ENCODE data around the gene MED12L.
"Not testable (repeated sequence)": the region's sequence is repeated elsewhere in the genome, so short reads cannot be mapped to it uniquely, and the experiment has no call there.

MED12L gene

DNA sequence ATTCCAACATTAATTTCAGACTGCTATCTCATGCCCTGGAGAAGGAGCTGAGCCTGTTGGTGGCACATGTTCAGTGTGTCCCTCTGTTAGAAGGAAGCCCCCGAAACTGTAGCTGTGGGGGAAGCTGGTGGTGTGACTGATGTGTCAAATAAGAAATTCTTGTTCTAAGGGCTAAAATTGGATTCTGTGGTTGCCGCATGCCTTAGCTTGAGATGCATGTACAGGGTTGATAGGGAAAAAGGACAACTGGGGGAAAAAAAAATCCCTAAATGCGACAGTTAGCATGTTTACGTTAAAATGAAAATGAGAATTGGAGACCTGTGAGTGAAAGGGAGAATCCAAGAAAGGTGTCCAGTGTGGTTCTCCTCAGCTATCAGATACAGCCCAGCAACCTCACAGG is 58.6 kb downstream of the MED12L start:
- DNase-seq, result no peak

DNA sequence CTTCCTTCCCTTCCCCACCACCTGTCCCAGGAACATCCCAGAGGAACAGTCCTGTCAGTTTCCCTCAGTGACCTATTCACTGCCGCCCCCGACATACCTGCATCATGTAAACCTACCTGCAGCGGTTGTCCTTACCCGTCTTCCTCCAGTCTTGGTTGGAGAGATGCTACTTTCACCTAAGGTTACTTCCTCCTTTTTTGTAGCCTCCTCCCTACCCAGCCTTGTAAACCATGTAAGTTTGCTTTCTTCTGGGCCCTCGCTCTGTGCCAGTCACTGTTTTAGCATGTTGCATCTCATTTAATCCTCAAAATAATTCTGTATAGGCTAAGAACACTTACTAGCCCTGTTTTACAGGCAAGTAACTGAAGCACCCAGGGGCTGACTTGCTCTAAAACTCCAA is 59.3 kb downstream of the MED12L start:
- DNase-seq, result no peak

DNA sequence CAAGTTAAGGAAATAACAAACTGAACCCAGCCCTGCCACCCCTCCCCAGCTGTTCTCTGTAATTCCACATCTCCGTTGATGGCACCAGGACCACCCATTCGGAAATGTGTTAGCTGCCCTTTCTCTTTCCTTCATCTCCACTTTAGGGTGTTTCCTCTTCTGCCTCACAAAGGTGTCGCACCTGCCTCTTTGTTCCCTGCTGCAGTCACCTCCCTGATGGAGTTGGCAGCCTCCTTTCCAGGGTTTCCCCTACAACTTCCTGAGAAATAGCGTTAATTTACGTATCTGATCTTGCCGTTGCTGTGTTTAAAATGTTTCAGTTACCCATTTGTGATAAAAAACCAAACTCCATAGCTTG is 60.2 kb downstream of the MED12L start:
- no peak for DNase-seq

GRCh38 chr3:151146071-151146730 is 60.7 kb downstream of the MED12L start:
- peak; percentile 43 for DNase-seq

DNA sequence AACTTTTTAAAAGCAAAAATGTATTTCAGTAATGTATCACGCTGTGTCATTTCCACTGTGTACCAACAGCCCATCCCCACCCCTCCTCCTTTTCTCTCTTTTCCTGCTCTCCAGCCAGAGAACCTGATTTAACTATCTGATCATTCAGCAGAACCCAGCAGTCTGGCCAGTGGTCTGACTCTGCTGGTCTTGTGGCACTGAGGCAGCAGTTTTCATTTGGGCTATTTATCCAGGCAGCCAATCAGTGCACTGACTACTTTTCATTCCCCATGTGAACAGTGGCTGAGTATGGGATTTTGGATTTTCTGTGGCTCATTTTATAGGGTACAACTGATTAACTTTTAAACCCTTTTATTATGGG is 61.2 kb downstream of the MED12L start:
- DNase-seq, result no peak

DNA sequence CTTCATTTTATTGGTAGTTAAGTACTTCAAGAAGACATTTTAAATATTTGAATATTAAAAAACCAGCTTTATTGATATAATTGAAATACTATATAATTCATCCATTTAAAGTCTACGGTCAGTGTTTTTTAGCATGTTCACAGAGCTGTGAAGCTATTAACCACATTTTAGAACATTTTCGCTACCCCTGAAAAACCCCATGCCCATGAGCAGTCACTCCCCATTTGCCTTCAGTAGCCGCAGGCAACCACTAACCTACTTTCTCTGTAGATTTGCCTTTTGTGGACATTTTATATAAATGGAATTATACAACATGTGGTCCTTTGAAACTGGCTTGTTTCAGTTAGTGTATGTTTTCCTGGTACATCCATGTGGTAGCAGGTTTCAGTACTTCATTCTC is 61.8 kb downstream of the MED12L start:
- DNase-seq, result no peak

DNA sequence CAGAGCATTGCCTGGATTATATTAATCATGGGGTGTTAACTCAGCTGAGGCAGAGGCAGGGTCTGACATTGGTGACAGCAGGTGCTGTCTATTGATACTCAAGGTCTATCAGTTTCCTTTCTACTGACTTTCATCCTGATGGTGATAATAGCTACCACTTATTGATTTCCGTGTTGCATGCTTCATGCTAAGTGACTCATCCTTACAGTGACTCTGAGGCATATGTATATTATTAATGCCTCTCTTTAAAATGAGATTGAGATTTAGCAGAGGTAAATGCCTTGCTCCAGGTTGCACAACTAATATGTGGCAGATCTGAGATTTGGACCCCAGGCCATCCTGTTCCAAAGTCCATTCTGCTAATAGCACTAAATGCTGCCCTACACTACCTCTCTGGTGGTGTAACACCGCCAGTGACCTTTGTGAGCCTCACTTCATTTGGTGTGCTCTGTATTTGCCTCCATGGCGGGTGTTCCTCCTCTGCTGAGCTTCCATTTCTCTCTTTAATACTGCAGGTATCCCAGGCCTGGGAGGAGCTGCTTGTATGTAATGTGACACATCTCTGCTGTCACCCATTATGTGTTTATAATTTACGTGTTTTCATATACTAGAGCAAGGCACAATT is 67.1 kb downstream of the MED12L start:
- DNase-seq, result no peak

DNA sequence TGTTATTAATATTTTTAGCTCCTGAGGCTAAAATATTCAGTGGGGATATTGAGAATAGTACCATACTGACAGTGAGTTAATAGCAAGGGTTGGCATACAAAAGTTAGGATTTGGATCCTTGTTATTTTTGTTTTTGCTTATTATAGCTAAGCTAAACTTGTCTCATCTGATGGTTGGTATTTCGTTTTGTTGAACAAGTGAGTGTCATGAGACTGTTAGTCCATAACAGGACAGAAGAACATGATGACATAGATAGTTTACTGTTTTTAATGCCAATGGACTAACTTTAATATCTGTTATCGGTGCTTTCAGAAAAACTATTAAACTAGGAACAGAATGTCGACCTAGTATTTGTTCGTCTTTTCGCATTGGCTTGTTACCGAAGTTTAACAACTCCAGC is 69.1 kb downstream of the MED12L start:
- no peak for DNase-seq

DNA sequence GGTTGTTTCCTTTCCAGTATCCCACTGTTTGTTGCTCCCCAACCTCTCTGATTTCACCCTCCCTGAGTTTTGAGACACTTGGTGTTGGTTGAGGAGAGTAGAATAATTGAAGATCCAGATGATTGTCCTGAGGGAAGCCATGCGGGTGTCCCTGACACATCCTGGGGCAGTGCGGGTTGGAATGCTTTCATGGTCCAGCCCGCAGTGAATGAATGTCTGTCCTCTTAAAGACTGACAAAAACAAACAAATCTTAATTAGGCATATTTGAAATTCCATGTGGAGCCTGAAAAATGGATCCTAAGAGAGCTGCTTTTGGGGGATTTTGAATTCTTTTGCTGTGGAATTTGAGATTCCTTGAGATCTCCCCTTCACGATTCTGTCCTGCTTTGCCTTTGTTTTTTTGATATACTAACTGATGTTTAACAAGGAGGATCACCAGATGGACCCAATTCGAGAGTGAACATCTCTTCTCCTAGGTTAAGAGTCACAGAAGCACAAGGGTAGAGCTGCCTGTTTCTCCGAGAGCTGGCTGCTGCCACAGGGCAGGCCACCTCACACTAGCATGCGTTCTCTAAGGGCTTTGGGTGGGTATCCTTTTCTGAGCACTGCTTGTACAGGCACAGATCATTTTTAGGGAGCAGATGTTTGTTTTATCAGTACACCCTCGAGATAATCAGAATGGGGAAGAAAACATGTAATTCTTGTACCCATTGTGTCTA is 70.1 kb downstream of the MED12L start:
- no peak for DNase-seq

DNA sequence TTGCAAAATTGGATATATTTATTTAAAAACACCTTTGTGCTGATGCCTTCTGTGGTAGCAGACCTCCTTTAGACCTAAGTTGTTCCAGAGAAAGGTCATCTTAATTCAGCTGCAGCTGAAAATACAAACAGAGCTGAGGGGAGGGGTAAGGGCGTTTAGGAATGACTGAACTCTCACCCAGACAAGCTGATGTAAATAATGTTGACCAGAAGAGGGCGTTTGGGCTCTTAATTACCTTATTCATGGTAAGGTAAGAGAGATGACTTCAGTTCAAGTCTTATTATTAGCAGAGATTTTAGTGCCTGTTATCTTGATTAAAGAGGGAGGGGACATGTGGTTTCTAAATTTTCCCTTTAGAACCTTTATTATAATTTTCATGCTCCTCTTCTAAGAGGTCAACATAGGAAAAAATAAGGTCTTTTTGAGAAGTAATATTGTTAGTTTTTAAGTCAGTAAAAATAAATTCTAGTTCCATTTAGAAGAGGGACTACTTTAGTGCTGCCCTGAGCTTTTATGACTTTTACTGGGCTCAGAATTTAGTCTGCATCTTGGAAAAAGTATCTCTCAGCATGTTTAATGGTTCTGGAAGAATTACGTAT is 71.3 kb downstream of the MED12L start:
- peak; percentile 56 for DNase-seq

DNA sequence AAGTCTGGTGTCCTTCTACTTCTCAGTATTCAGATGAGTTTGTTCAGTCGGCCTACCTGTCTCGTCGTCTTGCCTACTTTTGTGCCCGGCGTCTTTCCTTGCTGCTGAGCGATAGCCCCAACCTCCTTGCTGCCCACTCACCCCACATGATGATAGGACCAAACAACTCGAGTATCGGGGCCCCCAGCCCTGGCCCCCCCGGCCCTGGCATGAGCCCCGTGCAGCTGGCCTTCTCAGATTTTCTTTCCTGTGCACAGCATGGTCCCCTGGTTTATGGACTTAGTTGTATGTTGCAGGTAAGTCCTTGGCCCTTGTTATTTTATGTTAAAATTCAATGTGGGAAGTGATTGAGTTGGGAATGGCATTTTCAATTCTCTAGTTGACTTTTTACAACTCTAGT is 74.3 kb downstream of the MED12L start:
- no peak for DNase-seq

DNA sequence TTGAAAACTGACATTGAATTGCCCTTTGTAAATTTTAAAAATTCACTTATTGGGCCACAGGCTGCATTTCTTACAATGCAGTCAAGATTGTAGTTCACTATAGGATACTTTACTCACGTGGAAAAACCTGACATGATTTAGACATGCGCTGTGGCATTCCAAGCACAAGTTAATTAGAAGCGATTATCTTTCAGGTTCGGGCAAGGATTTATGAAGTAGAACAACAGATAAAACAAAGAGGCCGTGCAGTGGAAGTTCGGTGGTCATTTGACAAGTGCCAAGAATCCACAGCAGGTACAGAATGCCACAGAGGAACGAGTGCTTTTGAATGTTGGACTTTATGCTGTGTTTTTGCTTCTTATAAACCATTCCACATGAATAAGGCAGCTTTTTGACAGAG is 79.8 kb downstream of the MED12L start:
- DNase-seq, result no peak

DNA sequence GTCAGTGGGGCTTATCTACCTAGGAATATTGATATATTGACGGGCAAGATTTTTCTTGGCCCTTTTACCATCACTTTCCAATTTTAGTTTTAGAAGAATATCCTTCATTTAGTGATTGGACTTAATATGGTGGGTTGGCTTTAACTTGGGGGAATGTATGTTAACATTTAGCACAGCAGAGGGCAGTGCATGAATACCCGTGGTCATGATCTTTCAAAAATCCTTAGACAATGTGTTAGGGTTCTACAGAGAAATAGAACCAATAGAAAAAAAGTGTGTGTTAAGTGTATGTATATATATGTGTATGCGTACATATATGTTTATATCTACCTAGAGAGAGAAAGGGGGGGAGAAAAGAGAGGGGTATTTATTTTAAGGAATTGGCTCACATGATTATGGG is 80.7 kb downstream of the MED12L start:
- no peak for DNase-seq

- peak; percentile 64 for DNase-seq
Observed at GRCh38 chr3:151168269-151169094, 83.0 kb downstream of the MED12L start.

GRCh38 chr3:151169262-151169947 is 83.9 kb downstream of the MED12L start:
- no peak for DNase-seq

DNA sequence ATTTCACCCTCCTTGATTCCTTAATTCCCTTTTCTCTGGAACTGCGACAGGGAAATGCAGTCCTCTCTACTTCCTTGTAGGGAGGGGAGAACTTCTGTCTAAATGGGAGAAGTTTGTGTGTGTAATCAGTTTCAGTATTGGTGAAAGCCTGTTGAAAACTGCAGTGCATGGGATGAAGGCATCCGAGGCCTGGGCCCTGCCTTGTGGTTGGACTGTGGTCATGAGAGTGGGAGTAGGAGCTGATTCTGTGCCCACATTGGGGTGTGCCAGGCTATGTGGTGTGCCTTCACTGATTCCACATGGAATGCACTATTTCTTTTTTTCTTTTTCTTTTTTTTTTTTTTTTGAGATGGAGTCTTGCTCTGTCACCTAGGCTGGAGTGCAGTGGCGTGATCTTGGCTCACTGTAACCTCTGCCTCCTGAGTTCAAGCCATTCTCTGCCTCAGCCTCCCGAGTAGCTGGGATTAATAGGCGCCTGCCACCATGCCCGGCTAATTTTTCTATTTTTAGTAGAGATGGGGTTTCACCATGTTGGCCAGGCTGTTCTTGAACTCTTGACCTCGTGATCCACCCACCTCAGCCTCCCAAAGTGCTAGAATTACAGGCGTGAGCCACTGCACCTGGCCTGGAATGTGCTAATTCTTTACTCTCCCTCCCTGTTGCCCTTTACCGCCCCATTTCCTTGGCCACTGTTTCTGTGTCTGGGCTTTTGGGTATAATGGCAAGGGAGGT is 84.7 kb downstream of the MED12L start:
- DNase-seq, result not testable (repeated sequence)

- no peak for DNase-seq
Observed at GRCh38 chr3:151171145-151171757, 85.8 kb downstream of the MED12L start.

DNA sequence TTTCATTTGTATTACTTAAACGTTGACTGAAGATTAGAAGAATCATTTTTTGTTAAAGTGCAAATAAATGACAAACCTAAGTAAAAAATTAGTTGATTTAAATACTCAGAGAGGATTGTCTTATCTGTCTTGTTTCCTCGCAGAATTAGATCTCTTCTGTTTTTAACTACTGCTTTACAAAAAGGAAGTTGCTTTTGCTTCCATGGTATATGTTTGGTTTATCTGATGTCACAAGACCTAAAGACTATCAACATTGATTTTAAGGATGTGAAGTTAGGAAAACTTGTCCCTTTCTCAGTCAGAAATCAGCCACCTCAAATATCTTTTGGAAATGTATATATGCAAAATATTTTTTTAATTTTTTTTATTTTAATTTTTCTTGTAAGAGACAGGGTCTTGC is 88.9 kb downstream of the MED12L start:
- no peak for DNase-seq

GRCh38 chr3:151175952-151176351 is 90.5 kb downstream of the MED12L start:
- DNase-seq, result no peak

DNA sequence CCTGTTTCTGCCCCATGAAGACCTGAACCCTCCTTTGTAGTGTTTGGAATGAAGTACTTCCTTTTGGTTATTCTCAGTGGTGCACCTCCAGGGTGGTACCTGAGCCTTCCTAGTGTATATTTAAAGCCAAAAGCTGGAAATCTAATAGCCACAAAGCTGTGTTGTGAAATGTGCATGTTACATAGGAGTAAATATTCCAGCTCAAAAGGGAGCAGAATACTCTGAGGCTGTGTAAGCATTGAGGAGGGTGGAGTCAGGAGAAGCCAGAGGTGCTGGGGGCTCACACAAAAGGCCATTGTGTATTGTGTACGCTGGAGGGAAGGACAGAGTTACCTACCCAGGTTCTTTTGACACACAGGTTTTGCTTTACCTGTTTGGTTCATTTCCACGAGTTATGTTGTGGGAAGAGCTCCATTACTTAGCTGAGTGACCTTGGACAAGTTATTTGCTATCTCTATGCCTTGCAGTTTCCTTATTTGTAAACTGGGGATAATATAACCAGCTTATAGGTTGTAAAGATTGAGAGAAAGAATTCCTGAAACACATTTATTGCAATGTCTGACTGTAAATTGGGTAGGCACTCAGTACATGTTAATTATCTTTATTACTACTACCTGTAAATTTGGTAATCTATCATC is 92.9 kb downstream of the MED12L start:
- no peak for DNase-seq
